Neuronal stem cell (in vitro differentiated cells): Measurements from ENCODE around the gene CDC26.

Experiments used
- DNase-seq: peaks from one replicate; pipeline ENCODE4 v3.0.0-alpha.2; 2013; ENCODE audit warnings: low spot score
- H2AFZ ChIP-seq: one replicate; pipeline ENCODE4 v1.6.1; 2013; ENCODE audit warnings: mild to moderate bottlenecking, low read length, inconsistent platforms
- H2AK5ac ChIP-seq: 2 replicates; pipeline ENCODE4 v1.6.1; 2013; ENCODE audit warnings: low read depth, mild to moderate bottlenecking, inconsistent platforms, low read length, moderate library complexity, mixed read lengths
- H2BK120ac ChIP-seq: 2 replicates; pipeline ENCODE4 v1.6.1; 2013; ENCODE audit warnings: low read depth, mild to moderate bottlenecking, inconsistent platforms, low read length, moderate library complexity, mixed read lengths
- H2BK12ac ChIP-seq: one replicate; pipeline ENCODE4 v1.6.1; 2013; ENCODE audit warnings: low read length, inconsistent platforms
- H2BK15ac ChIP-seq: 2 replicates; pipeline ENCODE4 v1.6.1; 2013; ENCODE audit warnings: mild to moderate bottlenecking, low read length, inconsistent platforms, mixed read lengths
- H2BK5ac ChIP-seq: one replicate; pipeline ENCODE4 v1.6.1; 2013; ENCODE audit warnings: inconsistent platforms, mild to moderate bottlenecking, low read length, moderate library complexity
- H3K14ac ChIP-seq: one replicate; pipeline ENCODE4 v1.6.1; 2013; ENCODE audit warnings: low read length, inconsistent platforms
- H3K18ac ChIP-seq: 2 replicates; pipeline ENCODE4 v1.6.1; 2013; ENCODE audit warnings: low read length, inconsistent platforms
- H3K23ac ChIP-seq: 2 replicates; pipeline ENCODE4 v1.6.1; 2013; ENCODE audit warnings: low read depth, mild to moderate bottlenecking, mixed read lengths, low read length, inconsistent platforms; ENCODE audit not compliant: poor library complexity
- H3K27ac ChIP-seq: replicated peaks from 3 replicates; pipeline ENCODE4 v1.5.1; 2013; ENCODE audit warnings: low read length, inconsistent platforms
- H3K27me3 ChIP-seq, 3 experiments: 2 replicates each; pipeline ENCODE4 v1.6.1; 2013; ENCODE audit warnings: low read length in 3 of 3, mild to moderate bottlenecking in 2 of 3, inconsistent platforms in 1 of 3, low read depth in 1 of 3, mixed read lengths in 1 of 3, moderate library complexity in 1 of 3; ENCODE audit not compliant: control insufficient read depth in 3 of 3, insufficient read depth in 3 of 3
- H3K36me3 ChIP-seq, 2 donors: replicated peaks in 1 of 2; 2 replicates each; pipeline ENCODE4 v1.6.1; 2013; ENCODE audit warnings: low read length in 2 of 2; ENCODE audit not compliant: control insufficient read depth in 2 of 2, insufficient read depth in 2 of 2
- H3K4ac ChIP-seq: 2 replicates; pipeline ENCODE4 v1.6.1; 2013; ENCODE audit warnings: inconsistent platforms, mild to moderate bottlenecking, low read length, moderate library complexity
- H3K4me1 ChIP-seq, 2 donors: 1 replicate in 1 of 2; 2 replicates in 1 of 2; pipeline ENCODE4 v1.6.1; 2013; ENCODE audit warnings: low read length in 2 of 2, low read depth in 1 of 2; ENCODE audit not compliant: control insufficient read depth in 2 of 2, insufficient read depth in 1 of 2
- H3K4me2 ChIP-seq: one replicate; pipeline ENCODE4 v1.6.1; 2013; ENCODE audit warnings: mild to moderate bottlenecking, low read length, inconsistent platforms; ENCODE audit not compliant: insufficient read depth, poor library complexity, severe bottlenecking
- H3K4me3 ChIP-seq, 2 donors: 2 replicates each; pipeline ENCODE4 v1.5.1; 2013; ENCODE audit warnings: low read length in 2 of 2, mild to moderate bottlenecking in 2 of 2, inconsistent platforms in 1 of 2, moderate library complexity in 1 of 2
- H3K79me1 ChIP-seq: one replicate; pipeline ENCODE4 v1.6.1; 2013; ENCODE audit warnings: low read depth, mild to moderate bottlenecking, inconsistent platforms, low read length, moderate library complexity
- H3K9ac ChIP-seq: one replicate; pipeline ENCODE4 v1.6.1; 2013; ENCODE audit warnings: mild to moderate bottlenecking, low read depth, low read length, inconsistent platforms; ENCODE audit not compliant: poor library complexity
- H3K9me3 ChIP-seq, 2 donors: replicated peaks in 1 of 2; 2 replicates each; pipeline versions ENCODE3 to v1.6.1; 2013; ENCODE audit warnings: low read length in 2 of 2, mild to moderate bottlenecking in 2 of 2, inconsistent platforms in 1 of 2, low read depth in 1 of 2, mixed read lengths in 1 of 2, moderate library complexity in 1 of 2; ENCODE audit not compliant: control insufficient read depth in 2 of 2, insufficient read depth in 1 of 2
- H4K8ac ChIP-seq: one replicate; pipeline ENCODE4 v1.6.1; 2013; ENCODE audit warnings: low read depth, mild to moderate bottlenecking, inconsistent platforms, low read length, moderate library complexity
- H4K91ac ChIP-seq: one replicate; pipeline ENCODE4 v1.6.1; 2013; ENCODE audit warnings: low read length, low read depth, mild to moderate bottlenecking, inconsistent platforms; ENCODE audit not compliant: poor library complexity
- WGBS, 2 donors: extraction: QIAGEN DNeasy Blood & Tissue Kit; methylation state at CpG; one replicate each; pipeline ENCODE4 v1.1.7; 2013; ENCODE audit warnings: missing lambda C conversion rate in 2 of 2, mixed read lengths in 1 of 2; ENCODE audit not compliant: insufficient read length in 2 of 2, insufficient replicate concordance in 1 of 2; ENCODE audit errors: extremely low coverage in 2 of 2; 5-methylcytosine and 5-hydroxymethylcytosine counted together

Gene CDC26

GRCh38 chr9:113317777-113318176 is 42.4 kb upstream of the CDC26 start:
- no peaks in the 10 kb centered on the region for H3K36me3 ChIP-seq
- DNase-seq: no peak
- no CpG with 5 or more reads among the region's 2 CpGs for WGBS, 2 donors

DNA sequence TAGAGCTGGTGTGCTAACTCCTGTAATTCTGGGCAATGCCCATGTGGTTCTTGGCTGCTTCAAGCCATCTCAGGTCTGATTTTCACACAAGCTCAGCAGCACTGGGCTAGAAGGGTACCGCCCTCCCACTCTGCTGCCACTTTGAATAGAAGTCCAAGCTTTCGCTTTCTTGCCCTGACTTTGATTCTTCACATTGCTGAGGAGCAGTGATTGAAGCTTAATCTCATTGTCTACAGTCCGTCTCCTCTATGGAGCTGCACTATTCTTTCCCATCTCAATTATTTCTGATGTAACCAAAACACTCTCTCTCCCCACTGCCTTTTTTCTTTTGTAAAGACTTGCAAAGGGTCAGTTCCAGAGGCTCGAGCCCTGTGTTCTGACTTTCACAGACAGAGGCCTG is 40.7 kb upstream of the CDC26 start:
- H3K4me2 ChIP-seq: no peak overlapping the region
- no CpG with 5 or more reads among the region's 4 CpGs for WGBS, 2 donors
- H3K14ac ChIP-seq: no peak overlapping the region
- H3K27me3 ChIP-seq: no peaks in the 10 kb centered on the region
- no peak overlapping the region for H2BK12ac ChIP-seq
- DNase-seq: no peak
- H3K4me3 ChIP-seq: no peak overlapping the region
- H3K23ac ChIP-seq: no peak overlapping the region
- peaks cover 2 to 9% of the 10 kb centered on the region in 2 donors for H3K4me1 ChIP-seq
- no peaks in the 10 kb centered on the region for H3K79me1 ChIP-seq
- H3K9me3 ChIP-seq: no peaks in the 10 kb centered on the region
- H2AK5ac ChIP-seq: no peak overlapping the region
- H2BK15ac ChIP-seq: no peak overlapping the region
- H3K36me3 ChIP-seq: no peaks in the 10 kb centered on the region
- no peak overlapping the region for H2BK5ac ChIP-seq
- H3K4ac ChIP-seq: no peak overlapping the region
- H3K27ac ChIP-seq: no peak overlapping the region
- H3K9ac ChIP-seq: no peak overlapping the region
- H3K18ac ChIP-seq: no peak overlapping the region
- no peak overlapping the region for H4K8ac ChIP-seq
- no peak overlapping the region for H4K91ac ChIP-seq
- peak overlapping the region; percentile 6 for H2AFZ ChIP-seq
- H2BK120ac ChIP-seq: no peak overlapping the region

More at GRCh38 chr9:113317777-113318176, 42.4 kb upstream of the CDC26 start:
- Histone ChIP-seq H3K23ac (no peak overlapping the region), H2BK15ac (no peak overlapping the region), H3K4ac (no peak overlapping the region), H3K27me3 (no peaks in the 10 kb centered on the region), H3K14ac (no peak overlapping the region), H2AK5ac (no peak overlapping the region), H3K27ac (no peak overlapping the region), H2BK5ac (no peak overlapping the region), H3K79me1 (no peaks in the 10 kb centered on the region), H4K91ac (no peak overlapping the region), H3K9ac (no peak overlapping the region), H3K4me3 (no peak overlapping the region), H2AFZ (no peak overlapping the region), H2BK12ac (no peak overlapping the region), H2BK120ac (no peak overlapping the region), H3K18ac (no peak overlapping the region), H3K4me1 (peaks cover 2 to 9% of the 10 kb centered on the region in 2 donors), H3K4me2 (no peak overlapping the region), H3K9me3 (no peaks in the 10 kb centered on the region), H4K8ac (no peak overlapping the region)

DNA sequence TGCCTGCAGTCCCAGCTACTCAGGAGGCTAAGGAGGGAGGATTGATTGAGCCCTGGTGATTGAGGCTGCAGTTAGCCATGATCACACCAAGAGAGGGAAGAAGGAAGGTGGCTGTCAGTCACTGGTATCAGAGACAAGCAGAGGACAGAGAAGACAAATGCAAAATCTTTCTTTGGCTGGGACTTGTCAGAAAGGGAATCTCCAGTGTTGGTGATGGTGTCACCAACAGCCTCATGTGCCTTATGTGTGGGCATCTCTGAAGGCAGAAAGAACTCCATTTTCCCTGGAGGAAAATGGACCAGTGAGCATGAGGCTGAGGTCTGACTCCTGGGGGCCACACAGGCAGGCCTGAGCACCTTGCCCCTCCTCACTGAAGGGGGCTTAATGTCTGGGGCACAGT is 39.9 kb upstream of the CDC26 start:
- Histone ChIP-seq H3K4me3 (no peak overlapping the region), H3K79me1 (no peaks in the 10 kb centered on the region), H3K27me3 (peaks cover 0 to 2% (median 0%) of the 10 kb centered on the region in 3 experiments), H3K4me1 (peaks cover 2 to 9% of the 10 kb centered on the region in 2 donors), H2AK5ac (no peak overlapping the region), H2BK15ac (no peak overlapping the region), H3K9ac (no peak overlapping the region), H2BK5ac (no peak overlapping the region), H3K27ac (no peak overlapping the region), H2BK120ac (no peak overlapping the region), H3K14ac (no peak overlapping the region), H4K91ac (no peak overlapping the region), H3K18ac (no peak overlapping the region), H4K8ac (no peak overlapping the region), H3K4ac (no peak overlapping the region), H2BK12ac (no peak overlapping the region), H2AFZ (no peak overlapping the region), H3K36me3 (no peaks in the 10 kb centered on the region), H3K4me2 (no peak overlapping the region), H3K23ac (no peak overlapping the region), H3K9me3 (no peaks in the 10 kb centered on the region)
- no peak for DNase-seq

DNA sequence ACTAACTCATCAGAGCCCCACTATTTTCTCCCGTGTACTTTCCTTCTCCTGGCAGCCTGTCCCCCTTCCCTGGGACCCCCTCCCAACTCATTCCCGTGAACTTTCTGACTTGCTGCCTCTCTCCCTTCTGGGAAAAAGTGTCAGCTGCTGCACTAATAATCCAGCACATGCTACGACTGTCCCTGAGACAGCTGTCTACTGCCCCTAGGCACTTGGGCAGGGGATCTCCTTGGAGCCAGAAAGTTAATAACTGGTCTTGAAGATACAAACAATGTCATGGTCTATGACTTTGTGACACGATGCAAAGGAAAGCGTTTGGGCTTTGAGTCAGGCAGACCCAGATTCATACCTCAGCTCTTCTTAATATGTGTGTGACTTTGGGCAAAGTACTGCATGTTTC is 37.9 kb upstream of the CDC26 start:
- Histone ChIP-seq H4K8ac (no peak overlapping the region), H3K4ac (no peak overlapping the region), H3K36me3 (no peaks in the 10 kb centered on the region), H3K14ac (no peak overlapping the region), H3K23ac (no peak overlapping the region), H2AK5ac (no peak overlapping the region), H3K18ac (no peak overlapping the region), H3K4me3 (no peak overlapping the region), H2BK12ac (no peak overlapping the region), H4K91ac (no peak overlapping the region), H3K4me1 (peaks cover 2 to 9% of the 10 kb centered on the region in 2 donors), H2BK15ac (no peak overlapping the region), H3K9me3 (no peaks in the 10 kb centered on the region), H2AFZ (no peak overlapping the region), H3K27ac (no peak overlapping the region), H2BK120ac (no peak overlapping the region), H2BK5ac (no peak overlapping the region), H3K79me1 (no peaks in the 10 kb centered on the region), H3K27me3 (peaks cover 0 to 2% (median 0%) of the 10 kb centered on the region in 3 experiments), H3K9ac (no peak overlapping the region), H3K4me2 (no peak overlapping the region)
- DNase-seq: no peak
- no CpG with 5 or more reads among the region's 5 CpGs for WGBS, 2 donors
